A673 (cell line): ENCODE data around the gene TTC39B. TPM values are rescaled to one million over a fixed set of nuclear protein-coding genes. Genes with fewer than 3 reads are reported as not detected.

Experiments used
- BruUV-seq: library from RNA; stranded (reverse); fragments of 400-500 nt; replicated peaks from 2 replicates; lab custom pipeline; 2021; lab: Mats Ljungman, UMichigan
- CTCF ChIA-PET: fragments of 300-600 bp; sonication (Branson Sonifier 250); formaldehyde crosslinking; loops from one replicate; lab custom pipeline; 2022; ENCODE audit warnings: antibody characterized with exemption; lab: Charles Lee
- POLR2A ChIA-PET: fragments of 300-600 bp; sonication (Branson Sonifier 250); formaldehyde crosslinking; loops from one replicate; lab custom pipeline; 2022; ENCODE audit warnings: antibody characterized with exemption; ENCODE audit not compliant: low non-redundant PET; lab: Charles Lee
- DNase-seq: peaks from one replicate; pipeline ENCODE4 v3.0.0-alpha.2; 2015; ENCODE audit warnings: low spot score
- H3K27ac ChIP-seq: fragments of 200-600 bp; sonication (generic); 2 replicates; pipeline ENCODE4 v1.5.1; 2016; ENCODE audit warnings: mixed run types, low read depth, mild to moderate bottlenecking, mixed read lengths, antibody characterized with exemption, low read length; ENCODE audit not compliant: poor library complexity, severe bottlenecking
- H3K27me3 ChIP-seq: fragments of 200-600 bp; sonication (generic); replicated peaks from 2 replicates; pipeline ENCODE4 v1.6.1; 2017; ENCODE audit warnings: mixed run types, low read depth, mild to moderate bottlenecking, mixed read lengths, antibody characterized with exemption, low read length; ENCODE audit not compliant: insufficient read depth, poor library complexity
- H3K36me3 ChIP-seq: fragments of 200-600 bp; sonication (generic); 2 replicates; pipeline ENCODE4 v1.6.1; 2016; ENCODE audit warnings: mixed run types, mild to moderate bottlenecking, mixed read lengths, antibody characterized with exemption, low read length; ENCODE audit not compliant: insufficient read depth, poor library complexity, severe bottlenecking
- H3K4me1 ChIP-seq: fragments of 200-600 bp; sonication (generic); 2 replicates; pipeline ENCODE4 v1.6.1; 2017; ENCODE audit warnings: mixed run types, mild to moderate bottlenecking, mixed read lengths, antibody characterized with exemption, low read length; ENCODE audit not compliant: insufficient read depth, poor library complexity, severe bottlenecking
- H3K4me3 ChIP-seq: fragments of 200-600 bp; sonication (generic); 2 replicates; pipeline ENCODE4 v1.5.1; 2016; ENCODE audit warnings: low read depth, mixed run types, mild to moderate bottlenecking, mixed read lengths, low read length; ENCODE audit not compliant: poor library complexity, severe bottlenecking
- H3K9me3 ChIP-seq: fragments of 200-600 bp; sonication (generic); 2 replicates; pipeline ENCODE4 v1.6.1; 2016; ENCODE audit warnings: mixed run types, low read depth, mild to moderate bottlenecking, mixed read lengths, antibody characterized with exemption, low read length; ENCODE audit not compliant: poor library complexity, severe bottlenecking
- EZH2 ChIP-seq: fragments of 200-600 bp; sonication (generic); IDR thresholded peaks from 2 replicates; pipeline ENCODE4 v1.6.1; 2017; ENCODE audit warnings: borderline replicate concordance, low read depth, mild to moderate bottlenecking, mixed read lengths, antibody characterized with exemption, low read length; ENCODE audit not compliant: poor library complexity, severe bottlenecking
- intact Hi-C: fragments of 100-400 bp; cut with micrococcal nuclease; formaldehyde crosslinking; loops from one replicate; pipeline ENCODE4 v1.10.0; 2022; ENCODE audit not compliant: unreplicated experiment
- total RNA-seq: library from RNA; stranded (reverse); gene quantifications from 2 replicates; pipeline ENCODE4 v1.2.3, GENCODE V29; 2021
- TF ChIP-seq, protein P1 (sequence below): fragments of 300-800, 200-600 bp; sonication (generic); conservative IDR thresholded peaks from 2 replicates; pipeline ENCODE4 v1.5.1; 2017; ENCODE audit warnings: low read depth, mild to moderate bottlenecking, antibody characterized with exemption, low read length, moderate library complexity, mixed read lengths

The TTC39B gene
- total RNA-seq, 1 experiment from 2014 or later = 0.52 TPM

DNA sequence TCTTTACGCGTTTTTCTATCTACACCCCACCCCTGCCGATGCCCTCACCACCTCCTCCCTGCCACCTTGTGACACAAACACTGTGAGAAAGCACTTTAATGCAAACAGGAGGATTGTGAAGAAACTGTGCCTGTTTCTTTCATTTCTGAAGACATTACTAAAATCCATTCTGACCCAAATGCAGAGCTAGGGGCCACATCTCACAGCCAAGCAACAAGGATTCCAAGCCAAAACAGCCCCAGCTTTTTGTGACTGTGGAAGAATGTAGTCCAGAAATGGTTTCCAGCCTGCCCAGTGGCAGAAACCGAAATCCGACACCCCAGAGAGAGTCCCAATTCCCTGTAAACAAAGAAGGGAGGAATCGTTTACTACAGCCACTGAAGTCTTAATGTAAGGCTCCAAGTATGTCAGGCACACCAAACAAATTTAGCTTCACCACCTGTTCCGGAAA is 190.9 kb downstream of the TTC39B start:
- peaks cover 15% of the 10 kb centered on the region for H3K4me1 ChIP-seq
- BruUV-seq = no TSS peak
- H3K27ac ChIP-seq = no peak overlapping the region
- ChIA-PET CTCF (no interaction called here), POLR2A (no interaction called here)
- no peak overlapping the region for H3K4me3 ChIP-seq
- no peaks in the 10 kb centered on the region for H3K36me3 ChIP-seq
- intact Hi-C loops = no loop called here
- no peak for DNase-seq
- H3K27me3 ChIP-seq = no peaks in the 10 kb centered on the region
- no peak for TF ChIP-seq EZH2
- TF ChIP-seq, protein P1, sequence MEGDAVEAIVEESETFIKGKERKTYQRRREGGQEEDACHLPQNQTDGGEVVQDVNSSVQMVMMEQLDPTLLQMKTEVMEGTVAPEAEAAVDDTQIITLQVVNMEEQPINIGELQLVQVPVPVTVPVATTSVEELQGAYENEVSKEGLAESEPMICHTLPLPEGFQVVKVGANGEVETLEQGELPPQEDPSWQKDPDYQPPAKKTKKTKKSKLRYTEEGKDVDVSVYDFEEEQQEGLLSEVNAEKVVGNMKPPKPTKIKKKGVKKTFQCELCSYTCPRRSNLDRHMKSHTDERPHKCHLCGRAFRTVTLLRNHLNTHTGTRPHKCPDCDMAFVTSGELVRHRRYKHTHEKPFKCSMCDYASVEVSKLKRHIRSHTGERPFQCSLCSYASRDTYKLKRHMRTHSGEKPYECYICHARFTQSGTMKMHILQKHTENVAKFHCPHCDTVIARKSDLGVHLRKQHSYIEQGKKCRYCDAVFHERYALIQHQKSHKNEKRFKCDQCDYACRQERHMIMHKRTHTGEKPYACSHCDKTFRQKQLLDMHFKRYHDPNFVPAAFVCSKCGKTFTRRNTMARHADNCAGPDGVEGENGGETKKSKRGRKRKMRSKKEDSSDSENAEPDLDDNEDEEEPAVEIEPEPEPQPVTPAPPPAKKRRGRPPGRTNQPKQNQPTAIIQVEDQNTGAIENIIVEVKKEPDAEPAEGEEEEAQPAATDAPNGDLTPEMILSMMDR = no peak
- H3K9me3 ChIP-seq = no peaks in the 10 kb centered on the region

DNA sequence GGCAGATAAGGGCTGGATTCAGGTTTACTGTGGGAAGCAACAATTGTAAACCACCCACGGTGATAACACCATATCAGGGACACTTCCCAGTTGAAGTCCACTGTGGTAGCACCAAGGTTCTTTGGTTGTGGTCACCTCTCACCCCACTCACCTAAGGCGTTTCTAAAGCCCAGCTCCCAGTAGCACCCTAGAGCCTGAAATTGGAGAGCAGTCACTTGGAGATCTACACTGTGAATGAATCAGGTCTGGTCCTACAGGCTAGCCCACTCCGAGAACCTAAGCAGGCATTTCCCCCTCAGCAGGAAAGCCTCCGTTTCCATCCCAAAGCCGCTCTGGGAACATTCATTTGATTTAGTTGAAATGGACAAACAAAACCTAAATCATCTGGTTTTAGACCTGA is 191.3 kb downstream of the TTC39B start:
- Histone ChIP-seq H3K36me3 (no peaks in the 10 kb centered on the region), H3K4me3 (no peak overlapping the region), H3K27ac (no peak overlapping the region), H3K27me3 (no peaks in the 10 kb centered on the region), H3K9me3 (no peaks in the 10 kb centered on the region), H3K4me1 (peaks cover 15% of the 10 kb centered on the region)
- TF ChIP-seq, protein P1 = no peak
- no peak for TF ChIP-seq EZH2
- POLR2A ChIA-PET = no interaction called here
- CTCF ChIA-PET = no interaction called here
- BruUV-seq = no TSS peak
- intact Hi-C loops = no loop called here
- DNase-seq = no peak

DNA sequence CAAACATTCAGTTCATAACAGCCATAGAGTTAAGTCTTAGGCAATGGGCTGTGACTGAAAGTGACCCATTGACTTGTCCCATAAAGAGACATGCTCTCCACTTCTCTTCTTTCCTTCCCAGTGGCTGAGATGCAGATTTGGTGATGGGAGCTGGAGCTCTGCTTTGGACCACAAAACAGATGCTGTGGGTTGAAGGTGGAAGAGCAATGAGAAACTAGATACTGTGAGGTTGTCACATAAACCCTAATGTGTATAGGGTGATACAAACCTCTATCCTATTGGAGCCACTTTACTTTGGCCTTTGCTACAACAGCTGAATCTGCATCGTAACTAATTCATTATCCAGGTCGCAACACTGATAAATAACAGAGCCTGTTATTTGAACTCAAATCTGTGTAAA is 192.0 kb downstream of the TTC39B start:
- H3K4me1 ChIP-seq = peaks cover 15% of the 10 kb centered on the region
- POLR2A ChIA-PET = no interaction called here
- no peaks in the 10 kb centered on the region for H3K36me3 ChIP-seq
- no peak overlapping the region for H3K4me3 ChIP-seq
- no peak for DNase-seq
- H3K27me3 ChIP-seq = no peaks in the 10 kb centered on the region
- no peak for TF ChIP-seq EZH2
- TF ChIP-seq, protein P1 = no peak
- CTCF ChIA-PET = no interaction called here
- no peaks in the 10 kb centered on the region for H3K9me3 ChIP-seq
- BruUV-seq = no TSS peak
- intact Hi-C loops = no loop called here
- no peak overlapping the region for H3K27ac ChIP-seq

Other genes starting within 250 kb of the TTC39B start
- 21.8 and 26.2 TPM in 2 replicates for gene SNAPC3, start 115.7 kb upstream of the TTC39B start, total RNA-seq
- gene PSIP1, start 203.8 kb upstream of the TTC39B start, total RNA-seq = 70.0 and 78.5 TPM in 2 replicates
- gene CCDC171, start 245.8 kb upstream of the TTC39B start, total RNA-seq = 72.5 and 77.4 TPM in 2 replicates